IMR-90 (cell line): ENCODE results near the gene ANKRD53. TPM values are rescaled to one million over a fixed set of nuclear protein-coding genes. Genes with fewer than 3 reads are reported as not detected.
"Not testable (repeated sequence)": the region's sequence is repeated elsewhere in the genome, so short reads cannot be mapped to it uniquely, and the experiment has no call there.

Experiments
- ATAC-seq: fragments of 200-7000 bp; cut with Tn5 transposase; 2 replicates; pipeline ENCODE4 v1.9.1; 2020; ENCODE audit warnings: low read depth, mild to moderate bottlenecking, moderate library complexity
- BruUV-seq: library from RNA; stranded (reverse); fragments of 400-500 nt; replicated peaks from 2 replicates; lab custom pipeline; 2021; lab: Mats Ljungman, UMichigan
- CTCF ChIA-PET: fragments of 300-600 bp; formaldehyde crosslinking; extraction: SDS; loops from one replicate; lab custom pipeline; 2021; ENCODE audit warnings: antibody characterized with exemption; lab: Yijun Ruan, JAX
- POLR2A ChIA-PET: fragments of 300-600 bp; sonication (Branson Sonifier 250); formaldehyde crosslinking; loops from one replicate; lab custom pipeline; 2022; ENCODE audit warnings: antibody characterized with exemption; ENCODE audit not compliant: unreplicated experiment; lab: Charles Lee
- DNase-seq: peaks from one replicate; pipeline ENCODE4 v3.0.0; 2013
- H2AFZ ChIP-seq: replicated peaks from 2 replicates; pipeline ENCODE3; 2013; ENCODE audit warnings: low read length, mild to moderate bottlenecking; ENCODE audit not compliant: poor library complexity
- H2AK5ac ChIP-seq: 2 replicates; pipeline ENCODE4 v1.6.1; 2013; ENCODE audit warnings: low read depth, low read length, inconsistent platforms
- H2AK9ac ChIP-seq: replicated peaks from 2 replicates; pipeline ENCODE3; 2013; ENCODE audit warnings: mild to moderate bottlenecking, low read depth, low read length, moderate library complexity; ENCODE audit not compliant: poor library complexity
- H2BK120ac ChIP-seq: 2 replicates; pipeline ENCODE4 v1.6.1; 2013; ENCODE audit warnings: low read depth, low read length, inconsistent platforms
- H2BK15ac ChIP-seq: 3 replicates; pipeline ENCODE4 v1.6.1; 2013; ENCODE audit warnings: low read depth, low read length, inconsistent platforms
- H2BK20ac ChIP-seq: 2 replicates; pipeline ENCODE4 v1.6.1; 2013; ENCODE audit warnings: low read depth, mild to moderate bottlenecking, inconsistent platforms, low read length, moderate library complexity
- H2BK5ac ChIP-seq: 2 replicates; pipeline ENCODE4 v1.6.1; 2013; ENCODE audit warnings: mild to moderate bottlenecking, low read depth, low read length, inconsistent platforms; ENCODE audit not compliant: poor library complexity, severe bottlenecking
- H3K14ac ChIP-seq: replicated peaks from 2 replicates; pipeline ENCODE4 v1.6.1; 2013; ENCODE audit warnings: low read depth, low read length, inconsistent platforms
- H3K18ac ChIP-seq: 2 replicates; pipeline ENCODE4 v1.6.1; 2013; ENCODE audit warnings: low read depth, low read length, control low read depth
- H3K23ac ChIP-seq: 2 replicates; pipeline ENCODE4 v1.6.1; 2013; ENCODE audit warnings: low read depth, low read length, inconsistent platforms
- H3K27ac ChIP-seq: 2 replicates; pipeline ENCODE4 v1.5.1; 2013; ENCODE audit warnings: mild to moderate bottlenecking, control low read depth, low read length; ENCODE audit not compliant: insufficient read depth
- H3K27me3 ChIP-seq: 2 replicates; pipeline ENCODE4 v1.6.1; 2013; ENCODE audit warnings: low read length; ENCODE audit not compliant: control insufficient read depth, insufficient read depth
- H3K36me3 ChIP-seq: 2 replicates; pipeline ENCODE4 v1.6.1; 2013; ENCODE audit warnings: low read length, mixed read lengths; ENCODE audit not compliant: control insufficient read depth, insufficient read depth
- H3K4ac ChIP-seq: 2 replicates; pipeline ENCODE4 v1.6.1; 2013; ENCODE audit warnings: low read depth, low read length, inconsistent platforms
- H3K4me1 ChIP-seq: 2 replicates; pipeline ENCODE4 v1.6.1; 2013; ENCODE audit warnings: low read length, mixed read lengths; ENCODE audit not compliant: control insufficient read depth, insufficient read depth
- H3K4me2 ChIP-seq: 2 replicates; pipeline ENCODE4 v1.6.1; 2013; ENCODE audit warnings: low read depth, mild to moderate bottlenecking, control low read depth, low read length, moderate library complexity
- H3K4me3 ChIP-seq: 2 replicates; pipeline ENCODE4 v1.5.1; 2013; ENCODE audit warnings: low read depth, mild to moderate bottlenecking, control low read depth, low read length, moderate library complexity; ENCODE audit not compliant: insufficient read depth
- H3K56ac ChIP-seq: 2 replicates; pipeline ENCODE4 v1.6.1; 2013; ENCODE audit warnings: low read length, inconsistent platforms; ENCODE audit not compliant: insufficient read depth; ENCODE audit errors: extremely low read depth
- H3K79me1 ChIP-seq, 2 experiments: 2 replicates each; pipeline ENCODE4 v1.6.1; 2013; ENCODE audit warnings: low read length in 2 of 2, inconsistent platforms in 1 of 2, low read depth in 1 of 2
- H3K9ac ChIP-seq: 2 replicates; pipeline ENCODE4 v1.6.1; 2013; ENCODE audit warnings: low read depth, low read length, control low read depth
- H3K9me1 ChIP-seq: 2 replicates; pipeline ENCODE4 v1.6.1; 2013; ENCODE audit warnings: low read length, inconsistent platforms; ENCODE audit not compliant: insufficient read depth
- H3K9me3 ChIP-seq: 2 replicates; pipeline ENCODE4 v1.6.1; 2013; ENCODE audit warnings: low read length; ENCODE audit not compliant: control insufficient read depth, insufficient read depth
- H4K20me1 ChIP-seq: 2 replicates; pipeline ENCODE4 v1.6.1; 2013; ENCODE audit warnings: low read length, inconsistent platforms; ENCODE audit not compliant: insufficient read depth
- H4K5ac ChIP-seq: 2 replicates; pipeline ENCODE4 v1.6.1; 2013; ENCODE audit warnings: mild to moderate bottlenecking, low read depth, low read length, control low read depth
- H4K8ac ChIP-seq, 2 experiments: 2 replicates each; pipeline ENCODE4 v1.6.1; 2013; ENCODE audit warnings: low read depth in 2 of 2, low read length in 2 of 2, control low read depth in 1 of 2, inconsistent platforms in 1 of 2
- H4K91ac ChIP-seq: 2 replicates; pipeline ENCODE4 v1.6.1; 2013; ENCODE audit warnings: low read depth, low read length, inconsistent platforms; ENCODE audit not compliant: insufficient read depth
- CTCF ChIP-seq: conservative IDR thresholded peaks from 2 replicates; pipeline ENCODE4 v1.5.1; 2012; ENCODE audit warnings: mild to moderate bottlenecking, low read depth, low read length, improper control_type of control experiment
- NFE2L2 ChIP-seq: fragments of 150-350 bp; IDR thresholded peaks from 2 replicates; pipeline ENCODE4 v1.6.1; 2016; ENCODE audit warnings: low read depth, mild to moderate bottlenecking, low read length
- RCOR1 ChIP-seq: IDR thresholded peaks from 2 replicates; pipeline ENCODE4 v1.6.1; 2012; ENCODE audit warnings: mild to moderate bottlenecking, low read length, improper control_type of control experiment; ENCODE audit not compliant: insufficient replicate concordance
- WGBS, 2 experiments: methylation state at CpG; one replicate each; pipeline versions ENCODE4 v1.1.5 to v1.1.7; 2013; ENCODE audit warnings: missing lambda C conversion rate in 2 of 2; ENCODE audit not compliant: insufficient read length in 1 of 2; ENCODE audit errors: extremely low coverage in 2 of 2; 5-methylcytosine and 5-hydroxymethylcytosine counted together
- dilution Hi-C: fragments of 300-500 bp; cut with HindIII; formaldehyde crosslinking; loops from one replicate; pipeline ENCODE4 v1.14.3; 2018; ENCODE audit warnings: low sequenced_read_pairs; ENCODE audit not compliant: unreplicated experiment
- in situ Hi-C: fragments of 300-500 bp; cut with MboI; formaldehyde crosslinking; loops from 3 replicates; pipeline ENCODE4 v1.14.3; 2019; ENCODE audit warnings: low sequenced_read_pairs, inconsistent platforms, mixed read lengths
- intact Hi-C: fragments of 100-400 bp; cut with micrococcal nuclease; formaldehyde crosslinking; loops from 2 replicates; pipeline ENCODE4 v1.10.0; 2022
- polyA plus RNA-seq, 3 experiments: library from polyadenylated mRNA; depleted of rRNA; stranded (reverse); fragments of >200 nt; gene quantifications; 2 replicates each; pipeline ENCODE4 v1.2.3, GENCODE V29; 2012; ENCODE audit warnings: low replicate concordance in 1 of 3
- total RNA-seq: library from RNA; depleted of rRNA; stranded (reverse); fragments of >200 nt; gene quantifications from 2 replicates; pipeline ENCODE4 v1.2.3, GENCODE V29; 2012

The ANKRD53 gene
- total and polyA plus RNA-seq, 2 of the 4 experiments (the other 2 are of a cell fraction) = 0.54 to 1.0 TPM

GRCh38 chr2:71006955-71007799 is 28.7 kb downstream of the ANKRD53 start (continued):
- TF ChIP-seq CTCF (no peak), RCOR1 (no peak)

- no peak overlapping the region for H3K4me2 ChIP-seq
- peaks cover 12% of the 10 kb centered on the region; the same call in 1 of the 2 replicates for H3K27me3 ChIP-seq
- H3K9ac ChIP-seq = no peak overlapping the region
- H3K23ac ChIP-seq = no peak overlapping the region
- no peak overlapping the region for H2BK5ac ChIP-seq
- intact Hi-C loops (loop anchor here (10.0 kb wide), 1 partner anchor 116 kb away; no protein-coding TSS in a partner anchor), in situ Hi-C loops (no loop called here), dilution Hi-C loops (no loop called here)
- H3K36me3 ChIP-seq = no peaks in the 10 kb centered on the region
- BruUV-seq = no TSS peak
- no peaks in the 10 kb centered on the region for H3K79me1 ChIP-seq
- no peak overlapping the region for H3K18ac ChIP-seq
- H2BK20ac ChIP-seq = no peak overlapping the region
- no peak overlapping the region for H2AK5ac ChIP-seq
- H2AK9ac ChIP-seq = no peak overlapping the region
- no peaks in the 10 kb centered on the region for H4K20me1 ChIP-seq
- CTCF ChIA-PET = no interaction called here
- H3K27ac ChIP-seq = no peak overlapping the region
- no peak overlapping the region for H4K5ac ChIP-seq
- no peak overlapping the region for H3K56ac ChIP-seq
- no peak overlapping the region for H4K8ac ChIP-seq
- H2BK15ac ChIP-seq = no peak overlapping the region
- no peak overlapping the region for H2AFZ ChIP-seq
- 100% methylated on average over 2 of the region's 13 CpGs; no CpG with 5 or more reads in 1 of the 2 experiments for WGBS, 2 experiments
- DNase-seq = no peak
- no peaks in the 10 kb centered on the region for H3K4me1 ChIP-seq
- H4K91ac ChIP-seq = no peak overlapping the region
- H3K9me3 ChIP-seq = no peaks in the 10 kb centered on the region
- H2BK120ac ChIP-seq = no peak overlapping the region
- no peak for ATAC-seq
- POLR2A ChIA-PET = no interaction called here
- no peaks in the 10 kb centered on the region for H3K9me1 ChIP-seq
- H3K14ac ChIP-seq = no peak overlapping the region
- H3K4me3 ChIP-seq = no peak overlapping the region
- TF ChIP-seq NFE2L2 = no peak
- H3K4ac ChIP-seq = no peak overlapping the region
Measured at GRCh38 chr2:71008342-71008741, 29.9 kb downstream of the ANKRD53 start.

- POLR2A ChIA-PET, H2AK5ac ChIP-seq, H3K27ac ChIP-seq, H2BK20ac ChIP-seq, H3K9ac ChIP-seq, H3K4ac ChIP-seq, H4K5ac ChIP-seq, H2BK5ac ChIP-seq, H3K4me1 ChIP-seq, H3K23ac ChIP-seq, H2BK15ac ChIP-seq, ATAC-seq, DNase-seq, H4K91ac ChIP-seq, H3K56ac ChIP-seq, CTCF ChIA-PET, H2AFZ ChIP-seq, H3K36me3 ChIP-seq, BruUV-seq, dilution Hi-C loops, H3K27me3 ChIP-seq, intact Hi-C loops, H3K14ac ChIP-seq, H3K9me1 ChIP-seq, in situ Hi-C loops, H3K9me3 ChIP-seq, H3K4me2 ChIP-seq, H3K18ac ChIP-seq, H4K20me1 ChIP-seq, H2AK9ac ChIP-seq, H4K8ac ChIP-seq, H3K79me1 ChIP-seq, H2BK120ac ChIP-seq, H3K4me3 ChIP-seq: not testable (repeated sequence)
- no CpG with 5 or more reads among the region's 6 CpGs for whole genome bisulfite sequencing, 2 experiments
Measured at GRCh38 chr2:71011786-71012185, 33.4 kb downstream of the ANKRD53 start.
